NB4 (cell line): ENCODE measurements around the gene ACAD11.

Experiments
- DNase-seq: peaks from one replicate; pipeline ENCODE4 v3.0.0; 2010; ENCODE audit warnings: low read depth
- H3K4me3 ChIP-seq: one replicate; pipeline ENCODE4 v1.5.1; 2011; ENCODE audit warnings: mild to moderate bottlenecking, low read depth, low read length, moderate library complexity
- CTCF ChIP-seq: IDR thresholded peaks from one replicate; pipeline ENCODE4 v1.5.1; 2012; ENCODE audit warnings: low read depth, low read length
- MAX ChIP-seq: IDR thresholded peaks from 2 replicates; pipeline ENCODE4 v1.6.1; 2011; ENCODE audit warnings: low read depth, low read length
- MYC ChIP-seq: IDR thresholded peaks from 2 replicates; pipeline ENCODE4 v1.6.1; 2011; ENCODE audit warnings: low read depth, low read length
- POLR2A ChIP-seq: IDR thresholded peaks from 2 replicates; pipeline ENCODE4 v1.6.1; 2011; ENCODE audit warnings: mild to moderate bottlenecking; ENCODE audit not compliant: insufficient read length; ENCODE audit errors: extremely low read depth

The ACAD11 gene

GRCh38 chr3:132657869-132658747 lies 1.5 kb downstream of the ACAD11 start:
- TF ChIP-seq MYC = no peak
- TF ChIP-seq CTCF = no peak
- no peak for TF ChIP-seq MAX
- no peak for TF ChIP-seq POLR2A
- no peak for DNase-seq
- no peak overlapping the region for H3K4me3 ChIP-seq

GRCh38 chr3:132655471-132655870 lies 4.1 kb downstream of the ACAD11 start:
- DNase-seq = no peak
- no peak for TF ChIP-seq MAX

GRCh38 chr3:132654721-132655120 lies 4.9 kb downstream of the ACAD11 start:
- no peak overlapping the region for H3K4me3 ChIP-seq
- DNase-seq = no peak
- no peak for TF ChIP-seq MAX
- TF ChIP-seq POLR2A = no peak
- TF ChIP-seq MYC = no peak
- TF ChIP-seq CTCF = no peak

More at GRCh38 chr3:132655471-132655870, 4.1 kb downstream of the ACAD11 start:
- no peak overlapping the region for H3K4me3 ChIP-seq

GRCh38 chr3:132654190-132654589 lies 5.4 kb downstream of the ACAD11 start:
- DNase-seq = no peak
- H3K4me3 ChIP-seq = no peak overlapping the region
- no peak for TF ChIP-seq MAX
- no peak for TF ChIP-seq POLR2A
- TF ChIP-seq MYC = no peak
- no peak for TF ChIP-seq CTCF

GRCh38 chr3:132652640-132653270 lies 6.9 kb downstream of the ACAD11 start:
- DNase-seq = no peak
- no peak overlapping the region for H3K4me3 ChIP-seq
- TF ChIP-seq CTCF (no peak), POLR2A (no peak), MYC (no peak), MAX (no peak)

- no peak for TF ChIP-seq POLR2A
- no peak for TF ChIP-seq CTCF
- TF ChIP-seq MYC = no peak
- TF ChIP-seq MAX = no peak
- DNase-seq = no peak
- H3K4me3 ChIP-seq = no peak overlapping the region
Observed at GRCh38 chr3:132650153-132650552, 9.5 kb downstream of the ACAD11 start.
